Bronchial epithelial cell (primary cell): ENCODE data around the gene SMTNL2. TPM values are rescaled to one million over a fixed set of nuclear protein-coding genes. Genes with fewer than 3 reads are reported as not detected.

Experiments used
- DNase-seq: peaks from one replicate; pipeline ENCODE4 v3.0.0-alpha.2; 2010; ENCODE audit warnings: low read depth
- FAIRE-seq: peaks from 2 replicates; lab custom pipeline; 2011; peaks lifted over from hg19 to GRCh38; lab: Jason Lieb, UNC
- H3K27me3 ChIP-seq: 2 replicates; pipeline ENCODE4 v1.5.1; 2011; ENCODE audit warnings: low read length; ENCODE audit not compliant: control insufficient read depth, insufficient read depth
- H3K36me3 ChIP-seq: 2 replicates; pipeline ENCODE4 v1.5.1; 2011; ENCODE audit warnings: low read length; ENCODE audit not compliant: control insufficient read depth, insufficient read depth
- H3K4me3 ChIP-seq: 2 replicates; pipeline ENCODE4 v1.5.1; 2011; ENCODE audit warnings: mild to moderate bottlenecking, low read depth, low read length, control low read depth
- CTCF ChIP-seq: IDR thresholded peaks from 2 replicates; pipeline ENCODE4 v1.5.1; 2011; ENCODE audit warnings: mild to moderate bottlenecking, moderate library complexity, low read length, control low read depth, inconsistent platforms; ENCODE audit not compliant: insufficient read depth, severe bottlenecking
- total RNA-seq: library from RNA; depleted of rRNA; stranded (reverse); fragments of >200 nt; gene quantifications from 2 replicates; pipeline ENCODE4 v1.2.1, GENCODE V29; 2014

The SMTNL2 gene
- total RNA-seq, 1 donor from 2014 or later: not detected

GRCh38 chr17:4557626-4558346 lies 26.5 kb upstream of the SMTNL2 start:
- Histone ChIP-seq H3K27me3 (no peaks in the 10 kb centered on the region), H3K4me3 (no peak overlapping the region), H3K36me3 (peaks cover 12% of the 10 kb centered on the region)
- TF ChIP-seq CTCF: no peak
- FAIRE-seq (no peak), DNase-seq (no peak)

- FAIRE-seq (no peak), DNase-seq (no peak)
- Histone ChIP-seq H3K4me3 (no peak overlapping the region), H3K36me3 (peaks cover 9% of the 10 kb centered on the region), H3K27me3 (no peaks in the 10 kb centered on the region)
- no peak for TF ChIP-seq CTCF
These were observed 25.9 kb upstream of the SMTNL2 start for GRCh38 chr17:4558347-4558971.

- DNase-seq (no peak), FAIRE-seq (no peak)
- Histone ChIP-seq H3K27me3 (no peaks in the 10 kb centered on the region), H3K4me3 (peak overlapping the region; percentile 31), H3K36me3 (peaks cover 3% of the 10 kb centered on the region)
- TF ChIP-seq CTCF: no peak
These were observed 25.1 kb upstream of the SMTNL2 start for GRCh38 chr17:4559139-4559791.

- no peak for TF ChIP-seq CTCF
- H3K36me3 ChIP-seq: peaks cover 3% of the 10 kb centered on the region
- H3K27me3 ChIP-seq: no peaks in the 10 kb centered on the region
- FAIRE-seq: no peak
- peak; percentile 34 for DNase-seq
- H3K4me3 ChIP-seq: peak overlapping the region; percentile 31
These were observed 24.4 kb upstream of the SMTNL2 start for GRCh38 chr17:4559966-4560365.

- DNase-seq (peak; percentile 45), FAIRE-seq (peak; percentile 75)
- TF ChIP-seq CTCF: no peak
- Histone ChIP-seq H3K27me3 (no peaks in the 10 kb centered on the region), H3K36me3 (peaks cover 3% of the 10 kb centered on the region), H3K4me3 (peak within 1 kb of the TSS; percentile 31)
These were observed 23.9 kb upstream of the SMTNL2 start, which contains the start of gene GGT6 for GRCh38 chr17:4560421-4560820. Gene GGT6, minus strand, starts transcription at chr17:4560577. Its CDS starts 56 bp downstream, at chr17:4560521.
